Neural crest cell (in vitro differentiated cells): Measurements from ENCODE around the gene ULBP1. TPM values are rescaled to one million over a fixed set of nuclear protein-coding genes. Genes with fewer than 3 reads are reported as not detected.
A peak's percentile ranks its signal among the peaks of the same experiment; 100 is the strongest.
"Not testable (repeated sequence)": the region's sequence is repeated elsewhere in the genome, so short reads cannot be mapped to it uniquely, and the experiment has no call there.

Experiments used
- DNase-seq: peaks from one replicate; pipeline ENCODE4 v3.0.0; 2021; ENCODE audit warnings: low read depth, mixed read lengths, low spot score
- H3K27ac Mint-ChIP-seq: one replicate; pipeline ENCODE4 v1.8.0; 2021; ENCODE audit warnings: mild to moderate bottlenecking, mixed read lengths; ENCODE audit not compliant: unreplicated experiment
- H3K27me3 Mint-ChIP-seq: 2 replicates; pipeline ENCODE4 v1.8.0; 2021; ENCODE audit warnings: low read depth, mild to moderate bottlenecking, mixed read lengths
- H3K36me3 Mint-ChIP-seq: 2 replicates; pipeline ENCODE4 v1.8.0; 2021; ENCODE audit warnings: low read depth, mild to moderate bottlenecking, mixed read lengths
- H3K4me1 Mint-ChIP-seq: 2 replicates; pipeline ENCODE4 v1.8.0; 2021; ENCODE audit warnings: mixed read lengths
- H3K4me3 Mint-ChIP-seq: one replicate; pipeline ENCODE4 v1.8.0; 2021; ENCODE audit warnings: mild to moderate bottlenecking, mixed read lengths
- H3K9me3 Mint-ChIP-seq: 2 replicates; pipeline ENCODE4 v1.8.0; 2021; ENCODE audit warnings: mixed read lengths
- total RNA-seq: library from RNA; stranded (reverse); gene quantifications from 2 replicates; pipeline ENCODE4 v1.2.1, GENCODE V29; 2021
- TF ChIP-seq, protein P1 (sequence below): fragments of 200-600 bp; sonication (generic); conservative IDR thresholded peaks from 2 replicates; pipeline ENCODE4 v1.5.0; 2021; ENCODE audit warnings: antibody characterized with exemption, mild to moderate bottlenecking

ULBP1 gene
- total RNA-seq, 1 donor from 2014 or later: 2.3 TPM

DNA sequence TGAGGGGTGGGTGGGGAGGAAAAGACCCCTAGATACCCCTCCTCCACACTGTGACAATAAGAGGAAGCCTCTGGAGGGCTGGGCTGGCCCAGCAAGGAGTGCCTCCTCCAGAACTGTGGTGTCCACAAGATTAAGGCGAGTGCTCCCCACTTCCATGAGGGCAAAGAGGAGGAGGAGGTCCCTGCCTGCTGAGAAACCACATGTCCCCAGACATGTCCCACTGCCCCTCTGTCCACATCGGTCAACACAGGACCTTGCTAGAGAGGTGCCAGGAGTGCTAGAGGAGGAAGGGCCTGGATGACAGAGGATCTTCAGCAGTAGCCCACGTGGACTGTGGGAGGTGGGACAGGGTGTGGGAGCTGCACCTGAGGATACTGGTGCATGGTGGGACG, 43.9 kb upstream of the ULBP1 start:
- Mint-ChIP-seq H3K4me3 (peak overlapping the region; percentile 18), H3K36me3 (no peaks in the 10 kb centered on the region), H3K4me1 (peaks cover 14% of the 10 kb centered on the region), H3K27ac (no peak overlapping the region), H3K27me3 (peaks cover 67% of the 10 kb centered on the region), H3K9me3 (no peaks in the 10 kb centered on the region)
- no peak for DNase-seq
- TF ChIP-seq, protein P1, sequence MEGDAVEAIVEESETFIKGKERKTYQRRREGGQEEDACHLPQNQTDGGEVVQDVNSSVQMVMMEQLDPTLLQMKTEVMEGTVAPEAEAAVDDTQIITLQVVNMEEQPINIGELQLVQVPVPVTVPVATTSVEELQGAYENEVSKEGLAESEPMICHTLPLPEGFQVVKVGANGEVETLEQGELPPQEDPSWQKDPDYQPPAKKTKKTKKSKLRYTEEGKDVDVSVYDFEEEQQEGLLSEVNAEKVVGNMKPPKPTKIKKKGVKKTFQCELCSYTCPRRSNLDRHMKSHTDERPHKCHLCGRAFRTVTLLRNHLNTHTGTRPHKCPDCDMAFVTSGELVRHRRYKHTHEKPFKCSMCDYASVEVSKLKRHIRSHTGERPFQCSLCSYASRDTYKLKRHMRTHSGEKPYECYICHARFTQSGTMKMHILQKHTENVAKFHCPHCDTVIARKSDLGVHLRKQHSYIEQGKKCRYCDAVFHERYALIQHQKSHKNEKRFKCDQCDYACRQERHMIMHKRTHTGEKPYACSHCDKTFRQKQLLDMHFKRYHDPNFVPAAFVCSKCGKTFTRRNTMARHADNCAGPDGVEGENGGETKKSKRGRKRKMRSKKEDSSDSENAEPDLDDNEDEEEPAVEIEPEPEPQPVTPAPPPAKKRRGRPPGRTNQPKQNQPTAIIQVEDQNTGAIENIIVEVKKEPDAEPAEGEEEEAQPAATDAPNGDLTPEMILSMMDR: no peak

DNA sequence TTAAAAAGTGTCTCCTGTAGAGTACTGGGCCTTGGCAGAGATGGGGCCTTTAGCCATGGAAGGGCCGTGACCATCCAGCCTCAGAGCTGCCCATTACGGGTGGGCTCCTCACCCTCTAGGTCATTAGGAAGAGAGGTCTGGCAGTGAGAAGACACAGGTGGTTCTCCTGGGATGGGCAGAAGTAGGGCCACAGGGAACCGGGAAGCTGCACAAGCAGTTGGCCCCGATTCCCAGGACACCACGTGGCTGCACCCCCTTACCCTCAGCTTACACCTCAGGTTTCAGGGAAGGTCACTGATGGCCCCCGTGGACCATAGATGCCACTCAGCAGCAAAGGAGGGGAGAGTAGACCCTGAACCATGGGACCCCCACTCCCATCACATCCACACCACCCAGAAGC, 42.4 kb upstream of the ULBP1 start:
- TF ChIP-seq, protein P1: no peak
- Mint-ChIP-seq H3K9me3 (no peaks in the 10 kb centered on the region), H3K27ac (no peak overlapping the region), H3K4me3 (peak overlapping the region; percentile 90), H3K36me3 (no peaks in the 10 kb centered on the region), H3K4me1 (peaks cover 17% of the 10 kb centered on the region), H3K27me3 (peaks cover 80% of the 10 kb centered on the region)
- DNase-seq: no peak

DNA sequence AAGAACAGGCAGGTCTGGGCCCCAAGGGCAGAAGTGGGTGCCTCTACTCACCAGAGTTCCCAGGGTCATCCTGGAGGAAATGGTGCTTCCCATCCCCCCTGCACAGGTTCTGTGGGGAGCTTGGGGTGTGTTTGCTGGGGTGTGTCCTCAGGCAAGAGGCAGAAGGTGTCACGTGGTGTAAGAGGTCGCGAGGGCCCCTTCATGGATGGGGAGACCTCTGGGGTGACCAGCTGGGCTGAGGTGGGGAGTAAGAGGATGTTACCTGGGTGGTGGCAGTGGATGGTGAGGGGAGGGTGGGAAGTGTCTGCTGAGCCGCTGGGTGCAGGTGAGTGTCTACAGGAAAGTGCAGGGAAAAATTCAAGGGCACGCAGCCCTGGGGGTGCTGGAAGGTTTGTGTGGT, 41.7 kb upstream of the ULBP1 start:
- H3K36me3 Mint-ChIP-seq, DNase-seq, H3K27ac Mint-ChIP-seq, H3K9me3 Mint-ChIP-seq: not testable (repeated sequence)
- Mint-ChIP-seq H3K4me1 (peaks cover 17% of the 10 kb centered on the region), H3K27me3 (peaks cover 80% of the 10 kb centered on the region), H3K4me3 (peak overlapping the region; percentile 90)

GRCh38 chr6:149922642-149923326, 41.0 kb upstream of the ULBP1 start, which contains the start of gene RAET1G:
Gene RAET1G, minus strand, starts transcription at chr6:149923121. Its CDS starts 111 bp downstream, at chr6:149923010.
- no peaks in the 10 kb centered on the region for H3K9me3 Mint-ChIP-seq
- H3K4me3 Mint-ChIP-seq: peak within 1 kb of the TSS; percentile 90
- peaks cover 87% of the 10 kb centered on the region for H3K27me3 Mint-ChIP-seq
- DNase-seq: peak; percentile 74
- H3K36me3 Mint-ChIP-seq: no peaks in the 10 kb centered on the region
- TF ChIP-seq, protein P1: no peak
- peaks cover 17% of the 10 kb centered on the region for H3K4me1 Mint-ChIP-seq
- no peak within 1 kb of the TSS for H3K27ac Mint-ChIP-seq

GRCh38 chr6:149923327-149923986, 40.3 kb upstream of the ULBP1 start:
- no peak overlapping the region for H3K27ac Mint-ChIP-seq
- H3K4me1 Mint-ChIP-seq: peaks cover 17% of the 10 kb centered on the region
- TF ChIP-seq, protein P1: no peak
- no peaks in the 10 kb centered on the region for H3K36me3 Mint-ChIP-seq
- H3K27me3 Mint-ChIP-seq: peaks cover 91% of the 10 kb centered on the region
- no peak for DNase-seq
- peak overlapping the region; percentile 90 for H3K4me3 Mint-ChIP-seq
- H3K9me3 Mint-ChIP-seq: no peaks in the 10 kb centered on the region
